ENCODE measurements around the gene ABCA2.

GRCh38 chr9:137037035-137037434 is 9.0 kb upstream of the ABCA2 start:
- TF ChIP-seq CTCF (IDR thresholded peaks at IDR 0.05 in 2 of 3, conservative IDR thresholded peaks at IDR 0.05 in 1 of 3; ENCODE audit: borderline replicate concordance in 1 of 3, insufficient read depth in 1 of 3, low read depth in 2 of 3, low read length in 2 of 3), result no peak
- TF ChIP-seq EGR1 (IDR thresholded peaks at IDR 0.05; ENCODE audit: low read depth), result no peak
- TF ChIP-seq JUND (IDR thresholded peaks at IDR 0.05), result no peak
- TF ChIP-seq POLR2A (IDR thresholded peaks at IDR 0.05; ENCODE audit: borderline replicate concordance, extremely low read depth, insufficient read depth, insufficient read length), result no peak
- no peak for TF ChIP-seq REST (IDR thresholded peaks at IDR 0.05; ENCODE audit: low read depth)
- no peak for TF ChIP-seq SP1 (IDR thresholded peaks at IDR 0.05; ENCODE audit: low read depth)
- no peak for TF ChIP-seq EZH2phosphoT487 (IDR thresholded peaks at IDR 0.05; ENCODE audit: borderline replicate concordance)
- TF ChIP-seq POLR2AphosphoS5 (IDR thresholded peaks at IDR 0.05; ENCODE audit: low read depth, low read length), result no peak
- TF ChIP-seq SRF (IDR thresholded peaks at IDR 0.05; ENCODE audit: low read depth), result no peak
- TF ChIP-seq ZBTB33 (IDR thresholded peaks at IDR 0.05; ENCODE audit: extremely low read depth, insufficient replicate concordance, low read length), result no peak
- no peak for TF ChIP-seq EZH2 (IDR thresholded peaks at IDR 0.05)
- TF ChIP-seq MAX (IDR thresholded peaks at IDR 0.05), result no peak

Measured in HCT116 (cell line).